Right ventricle myocardium inferior (tissue), 1 donor: ENCODE results near the gene MYBPH. TPM values are rescaled to one million over a fixed set of nuclear protein-coding genes. Genes with fewer than 3 reads are reported as not detected.
A peak's percentile ranks its signal among the peaks of the same experiment; 100 is the strongest.

Experiments
- ATAC-seq: fragments of 200-7000 bp; cut with Tn5 transposase; one replicate; pipeline ENCODE4 v1.9.1; 2020; ENCODE audit warnings: mild to moderate bottlenecking, moderate library complexity
- DNase-seq: peaks from one replicate; pipeline ENCODE4 v3.0.0; 2021; ENCODE audit errors: missing footprints
- intact Hi-C: fragments of 100-400 bp; cut with DNase I; formaldehyde crosslinking; loops from one replicate; pipeline ENCODE4 v1.11.0; 2022
- total RNA-seq: library from RNA; stranded (reverse); fragmentation: NEBNext Ultra II Directional; extraction: Animal tissue kit (Norgen Biotek cat#: 25700); gene quantifications from one replicate; pipeline ENCODE4 v1.2.1, GENCODE V29; 2021
- donor health status: DM: no; HTN: yes; CAD: no; lungs with severe emphysema.

MYBPH gene
- total RNA-seq, 1 donor from 2014 or later = not detected

DNA sequence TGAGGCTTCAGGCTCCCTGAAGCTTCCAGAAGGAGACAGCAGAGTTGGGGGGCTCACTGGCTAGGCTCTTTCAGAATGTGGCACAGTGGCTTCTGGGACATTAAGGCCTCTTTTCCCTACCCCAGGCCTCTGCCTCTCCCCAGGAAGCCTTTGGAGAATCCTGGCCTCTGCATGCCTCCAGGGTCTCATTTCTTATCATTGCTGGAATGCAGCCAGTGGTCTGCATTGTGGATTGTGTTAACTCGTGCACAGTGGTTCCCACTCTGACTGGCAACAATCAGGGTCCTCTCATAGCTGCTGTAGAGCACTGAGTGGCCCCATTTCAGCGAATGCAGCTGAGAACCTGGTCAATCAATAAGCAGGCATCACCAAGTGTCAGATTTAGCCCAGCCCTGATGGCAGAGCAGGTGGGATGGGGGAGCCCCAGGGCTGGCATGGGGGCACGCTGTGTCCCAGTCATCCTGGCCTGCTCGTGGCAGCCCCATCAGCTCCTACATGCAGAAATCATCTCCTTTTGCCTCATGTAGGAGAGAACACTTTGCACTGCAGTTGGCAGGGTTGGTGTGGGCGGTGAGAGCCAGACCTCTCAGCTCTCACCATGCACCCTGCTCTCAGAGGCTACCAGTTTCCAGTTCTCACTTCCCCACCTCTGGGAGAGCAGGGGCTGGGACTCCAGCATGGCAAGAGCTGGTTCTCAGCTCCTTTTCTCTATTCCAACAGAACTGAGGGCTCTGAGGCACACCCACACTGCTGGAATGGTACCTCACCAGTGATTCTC, 34.7 kb downstream of the MYBPH start:
- no peak for ATAC-seq
- intact Hi-C loops = no loop called here
- no peak for DNase-seq

DNA sequence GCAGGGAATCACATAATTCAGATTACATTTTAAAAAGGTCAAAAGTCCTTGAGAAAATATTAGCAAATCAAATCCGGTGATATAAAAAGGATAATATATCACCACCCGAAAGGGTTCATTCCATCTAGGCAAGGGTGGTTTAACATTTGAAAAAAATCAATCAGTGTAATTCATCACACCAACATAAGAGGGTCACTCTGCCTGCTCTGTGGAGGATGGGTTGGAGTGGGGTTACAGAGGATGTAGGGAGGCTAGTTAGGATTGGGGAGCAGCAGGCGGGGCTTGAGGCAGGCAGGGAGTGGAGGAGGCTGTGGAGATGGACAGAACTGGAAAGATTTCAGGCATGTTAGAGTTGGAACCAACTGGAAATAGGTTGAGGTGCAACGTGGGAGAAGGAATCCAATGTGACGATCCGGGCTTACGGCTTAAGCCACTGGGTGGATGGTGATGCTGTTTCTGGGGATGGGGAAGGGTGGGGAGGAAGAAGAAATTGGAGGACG, 35.6 kb downstream of the MYBPH start:
- intact Hi-C loops = no loop called here
- DNase-seq (no peak), ATAC-seq (no peak)

DNA sequence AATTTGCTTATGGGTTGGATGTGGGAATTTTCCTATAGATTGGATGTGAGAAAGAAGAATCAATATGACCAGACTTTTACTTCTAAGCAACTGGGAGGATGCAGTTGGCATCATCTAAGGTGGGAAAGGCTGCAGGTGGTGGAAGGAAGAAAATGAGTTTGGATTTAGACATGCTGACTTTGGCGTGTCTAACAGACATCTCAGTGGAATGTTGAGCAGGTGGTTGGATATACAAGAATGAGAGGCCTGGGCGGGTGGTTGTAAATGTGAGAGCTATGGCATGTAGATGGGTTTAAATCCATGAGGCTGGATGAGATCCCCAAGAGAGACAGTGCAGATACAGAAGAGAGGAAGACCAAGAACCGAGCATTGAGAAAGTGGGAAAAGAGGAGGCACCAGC, 37.6 kb downstream of the MYBPH start:
- DNase-seq (no peak), ATAC-seq (no peak)
- intact Hi-C loops = no loop called here

DNA sequence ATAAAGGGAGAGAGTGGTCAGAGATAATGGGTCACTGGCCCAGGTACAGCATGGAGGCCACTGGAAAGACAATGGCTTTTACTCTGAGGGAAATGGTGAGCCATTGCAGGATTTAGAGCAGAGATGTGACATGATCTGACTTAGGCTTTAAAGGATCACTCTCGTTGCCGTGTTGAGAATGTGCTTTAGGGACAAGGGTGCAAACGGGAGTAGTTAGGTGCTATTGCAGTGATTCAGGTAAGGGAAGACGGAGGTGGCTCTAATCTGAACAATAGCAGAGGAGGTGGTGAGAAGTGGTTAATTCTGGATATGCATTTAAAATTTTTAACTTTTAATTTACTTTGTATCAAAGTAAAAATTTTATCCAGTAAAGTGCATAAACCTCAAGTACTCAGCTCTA, 38.3 kb downstream of the MYBPH start:
- intact Hi-C loops = no loop called here
- no peak for DNase-seq
- ATAC-seq = no peak

DNA sequence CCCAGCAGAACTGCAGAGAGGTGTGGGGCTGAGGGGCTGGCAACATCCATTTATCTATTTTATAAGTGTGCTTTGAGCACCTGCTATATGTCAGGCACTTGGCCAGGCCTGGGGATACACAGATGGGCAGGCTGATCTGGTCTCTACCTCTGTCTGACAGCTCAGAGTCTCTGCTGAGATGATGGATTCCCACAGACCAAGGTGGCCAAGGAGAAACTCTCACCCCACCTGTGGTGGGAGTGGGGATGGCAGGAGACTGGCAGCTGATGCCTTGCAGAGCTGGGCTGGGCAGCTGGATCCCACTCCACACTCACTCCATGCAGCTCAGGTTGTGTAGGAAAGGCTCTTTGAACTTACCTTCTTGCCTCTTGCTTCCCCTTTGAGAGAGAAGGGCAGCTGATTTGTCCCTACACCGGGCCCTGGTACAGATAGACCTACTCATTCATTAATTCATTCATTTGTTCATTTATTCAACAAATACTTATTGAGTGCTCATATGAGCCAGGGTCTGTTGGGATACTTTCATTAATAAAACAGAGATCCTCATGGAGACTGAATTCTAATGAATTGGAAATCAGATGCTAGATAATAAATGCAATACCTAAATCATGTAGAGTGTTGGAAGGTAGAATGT, 39.1 kb downstream of the MYBPH start:
- intact Hi-C loops = no loop called here
- DNase-seq (no peak), ATAC-seq (no peak)

DNA sequence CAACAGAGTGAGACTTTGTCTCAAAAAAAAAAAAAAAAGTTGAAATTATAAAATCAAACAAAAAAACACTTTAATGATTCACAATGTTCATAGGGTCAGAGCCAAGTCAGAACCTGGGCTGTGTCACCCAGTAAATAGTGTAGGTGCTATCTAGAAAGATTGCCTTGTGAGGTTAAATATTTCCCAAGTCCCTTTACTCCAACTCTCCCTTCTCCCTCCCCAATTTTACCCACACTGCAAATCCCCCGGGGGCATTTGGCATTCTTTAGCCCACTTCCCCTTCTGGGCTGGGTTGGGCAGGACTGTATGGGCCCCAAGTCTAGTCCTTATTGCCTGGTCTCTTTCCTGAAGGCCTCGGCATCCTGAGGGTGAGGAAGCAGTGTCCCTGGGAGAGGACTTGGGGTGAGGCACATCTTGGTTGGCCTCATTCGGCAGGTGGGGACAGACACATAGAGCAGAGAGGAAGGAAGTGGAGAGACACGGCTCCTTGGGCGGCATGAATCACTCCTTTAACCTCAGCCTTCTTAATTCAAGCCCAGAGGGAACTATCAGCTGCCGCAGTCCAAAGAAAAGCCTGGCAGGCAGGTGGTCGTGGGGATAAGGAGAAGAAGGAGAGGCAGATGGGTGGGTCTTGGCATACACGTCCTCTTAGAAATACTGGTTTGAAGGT, 39.9 kb downstream of the MYBPH start:
- ATAC-seq (no peak), DNase-seq (no peak)
- intact Hi-C loops = no loop called here

DNA sequence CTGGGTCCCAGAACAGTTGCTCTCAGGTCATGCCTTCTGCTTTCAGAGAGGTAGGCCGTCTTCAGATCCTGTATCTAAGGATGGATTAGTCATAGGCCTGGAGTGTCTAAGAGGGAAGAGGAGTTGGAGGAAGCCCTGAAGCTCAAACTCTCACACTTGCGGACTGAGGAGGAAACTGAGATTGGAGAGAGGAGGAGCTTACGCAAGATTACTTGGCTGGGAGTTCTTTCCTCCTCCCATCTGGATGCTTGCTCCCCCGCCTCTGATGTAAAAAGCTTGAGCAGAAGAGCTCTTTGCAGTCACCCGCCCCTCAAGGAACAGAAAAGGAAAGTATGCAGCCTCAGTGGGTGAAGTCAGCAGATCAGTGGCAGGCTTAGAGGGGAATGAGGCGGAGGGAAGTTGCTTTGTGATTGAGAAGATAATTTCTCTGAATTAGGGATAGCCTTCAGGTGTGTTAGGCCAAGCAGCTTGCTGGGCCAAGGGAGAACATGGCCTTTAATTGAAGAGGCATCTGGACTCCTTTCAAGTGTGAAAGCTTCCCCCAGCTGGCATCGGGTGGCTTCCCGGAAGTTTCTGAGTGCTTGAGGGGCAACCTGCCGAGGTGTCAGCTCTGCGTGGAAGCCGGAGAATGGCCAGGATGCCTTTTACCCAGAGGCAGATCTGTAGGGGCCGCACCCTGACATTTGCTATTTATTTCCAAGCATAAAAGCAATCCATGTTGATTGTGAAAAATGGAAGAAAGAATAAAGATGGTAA, 41.5 kb downstream of the MYBPH start:
- ATAC-seq = no peak
- intact Hi-C loops = no loop called here
- no peak for DNase-seq

DNA sequence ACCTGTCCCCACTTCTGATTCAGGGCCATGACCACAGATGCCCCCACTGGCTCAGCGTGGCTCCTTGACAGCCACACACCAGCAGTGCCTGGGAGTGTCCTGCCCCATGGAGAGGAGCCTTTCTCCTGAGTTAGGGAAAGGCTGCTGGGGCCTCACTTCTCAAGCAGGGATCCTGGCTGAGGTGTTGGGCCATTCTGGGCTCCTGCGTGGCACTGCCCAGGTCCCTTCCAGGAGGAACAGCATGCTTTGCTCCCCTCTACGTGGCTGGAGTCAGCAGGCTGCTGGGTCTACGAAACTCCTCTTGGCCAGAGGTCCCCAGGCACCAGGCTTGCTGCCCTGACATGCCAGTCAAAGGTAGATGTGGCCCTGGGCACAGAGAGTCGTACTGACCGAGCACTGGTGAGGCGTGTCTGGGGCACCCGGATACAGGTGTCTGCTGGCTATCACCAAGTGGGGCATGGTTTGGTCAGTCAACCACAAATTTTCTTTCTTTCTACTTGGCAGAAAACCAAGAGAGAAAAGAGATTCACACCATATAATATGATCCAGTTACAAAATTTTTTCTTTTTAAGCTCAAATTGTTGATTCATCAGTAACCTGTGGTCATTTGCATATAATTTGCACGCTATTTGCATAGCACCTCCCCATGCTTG, 44.0 kb downstream of the MYBPH start:
- DNase-seq (no peak), ATAC-seq (no peak)
- intact Hi-C loops = no loop called here

DNA sequence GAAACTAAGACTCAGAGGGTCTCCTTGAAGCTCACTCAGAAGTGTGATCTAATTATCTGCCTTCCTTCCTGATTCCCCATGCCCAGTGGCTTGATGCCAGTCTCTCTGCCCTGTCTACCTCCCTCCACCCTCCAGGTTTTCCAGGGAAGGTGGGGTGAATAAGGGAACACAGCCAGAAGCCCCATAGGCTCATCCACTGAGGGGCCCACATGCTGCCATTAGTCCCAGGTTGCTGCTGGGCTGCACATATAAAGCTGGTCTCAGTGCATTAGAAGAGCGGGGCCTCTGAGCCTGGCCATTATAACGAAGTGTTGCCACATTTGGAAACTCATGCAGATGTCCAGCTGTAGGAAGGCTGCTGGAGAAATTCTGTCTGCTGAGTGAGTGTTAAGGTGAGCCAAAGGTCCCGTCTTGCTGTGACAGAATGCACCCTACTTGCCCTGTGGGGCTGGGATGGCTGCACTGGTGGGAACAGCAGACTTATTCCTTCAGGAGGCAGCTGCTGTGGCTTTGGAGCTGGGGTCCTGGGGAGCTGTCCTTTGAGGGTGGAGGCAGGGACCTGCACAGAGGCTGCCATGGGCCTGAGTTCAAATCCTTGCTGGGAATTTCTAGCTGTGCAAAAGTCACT, 45.2 kb downstream of the MYBPH start:
- ATAC-seq (peak; percentile 24), DNase-seq (no peak)
- intact Hi-C loops = no loop called here

DNA sequence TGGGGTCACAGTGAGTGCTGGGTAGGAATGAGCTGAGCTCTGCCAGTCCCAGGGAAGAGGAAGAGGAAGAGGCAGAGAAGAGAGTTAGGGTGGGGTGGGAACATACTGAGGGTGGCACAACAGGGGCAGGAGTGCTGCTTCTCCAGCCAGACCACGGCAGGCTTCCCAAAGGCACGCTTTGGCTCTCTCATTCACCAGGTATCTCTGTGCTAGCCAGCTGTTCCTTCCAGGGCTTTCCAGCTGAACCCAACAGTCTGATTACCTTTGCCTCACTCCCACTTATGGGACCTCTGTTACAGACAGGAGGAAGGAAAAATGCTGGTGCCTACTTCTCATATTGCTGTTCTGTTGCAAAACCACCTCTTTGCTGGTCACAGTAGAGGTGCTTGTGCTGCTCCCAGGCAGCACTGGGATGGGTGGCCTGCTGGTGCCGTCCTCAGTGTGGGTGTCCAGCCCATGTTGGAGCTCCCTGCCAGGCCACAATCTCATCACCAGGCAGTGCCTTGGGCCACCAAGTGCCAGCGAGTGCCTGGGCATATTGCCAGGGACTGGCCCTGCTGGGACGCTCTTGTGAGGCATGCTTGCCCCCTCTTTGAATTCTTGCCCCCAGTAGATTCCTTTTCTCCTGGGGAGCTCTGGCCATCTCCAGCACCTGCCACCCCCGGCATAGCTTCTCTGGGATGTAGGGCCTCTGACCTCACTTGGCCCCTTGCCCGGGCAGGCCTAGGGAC, 46.0 kb downstream of the MYBPH start:
- ATAC-seq (peak; percentile 52), DNase-seq (peak; percentile 84)
- intact Hi-C loops = loop anchor here (5.0 kb wide), 1 partner anchor 92 kb away; no protein-coding TSS in a partner anchor

DNA sequence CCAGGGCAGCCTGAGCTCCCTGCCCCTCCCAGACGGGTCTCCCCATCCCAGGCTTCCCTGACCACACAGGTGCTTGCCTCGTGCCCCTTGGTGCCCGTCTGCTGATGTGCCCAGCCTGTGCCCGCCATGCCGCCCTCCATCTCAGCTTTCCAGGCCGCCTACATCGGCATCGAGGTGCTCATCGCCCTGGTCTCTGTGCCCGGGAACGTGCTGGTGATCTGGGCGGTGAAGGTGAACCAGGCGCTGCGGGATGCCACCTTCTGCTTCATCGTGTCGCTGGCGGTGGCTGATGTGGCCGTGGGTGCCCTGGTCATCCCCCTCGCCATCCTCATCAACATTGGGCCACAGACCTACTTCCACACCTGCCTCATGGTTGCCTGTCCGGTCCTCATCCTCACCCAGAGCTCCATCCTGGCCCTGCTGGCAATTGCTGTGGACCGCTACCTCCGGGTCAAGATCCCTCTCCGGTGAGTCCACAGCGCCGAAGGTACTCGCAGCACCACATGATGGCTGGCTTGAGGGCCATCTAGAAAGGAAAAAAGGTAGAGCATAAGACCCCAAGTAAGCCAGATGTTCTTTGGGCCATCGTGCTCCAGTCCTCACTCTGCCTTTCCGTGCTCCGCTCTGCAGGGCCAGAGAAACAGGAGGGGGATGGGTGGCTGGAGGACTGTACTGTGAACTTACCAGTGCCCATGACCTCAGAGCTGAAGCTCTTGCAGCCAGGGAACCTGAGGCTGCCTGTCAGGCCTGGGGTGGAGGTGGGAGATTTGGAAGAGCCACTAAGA, 46.7 kb downstream of the MYBPH start:
- no peak for ATAC-seq
- no peak for DNase-seq
- intact Hi-C loops = loop anchor here (5.0 kb wide), 1 partner anchor 92 kb away; no protein-coding TSS in a partner anchor

DNA sequence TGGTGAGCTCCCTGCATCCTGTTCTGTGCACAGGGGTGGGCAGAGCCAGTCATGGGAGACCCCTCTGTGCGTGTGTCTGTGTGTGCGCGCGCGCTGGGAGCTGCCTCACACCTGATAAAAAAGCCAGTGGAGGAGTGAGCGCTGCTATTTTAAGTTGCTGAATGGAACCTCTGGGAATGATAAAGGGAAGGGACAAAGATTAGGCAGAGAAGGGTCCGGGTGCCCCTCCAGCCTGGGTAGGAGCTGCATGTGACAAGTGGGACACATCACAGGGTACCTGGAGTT, 47.3 kb downstream of the MYBPH start:
- intact Hi-C loops = loop anchor here (5.0 kb wide), 1 partner anchor 91 kb away; no protein-coding TSS in a partner anchor
- DNase-seq (no peak), ATAC-seq (no peak)

DNA sequence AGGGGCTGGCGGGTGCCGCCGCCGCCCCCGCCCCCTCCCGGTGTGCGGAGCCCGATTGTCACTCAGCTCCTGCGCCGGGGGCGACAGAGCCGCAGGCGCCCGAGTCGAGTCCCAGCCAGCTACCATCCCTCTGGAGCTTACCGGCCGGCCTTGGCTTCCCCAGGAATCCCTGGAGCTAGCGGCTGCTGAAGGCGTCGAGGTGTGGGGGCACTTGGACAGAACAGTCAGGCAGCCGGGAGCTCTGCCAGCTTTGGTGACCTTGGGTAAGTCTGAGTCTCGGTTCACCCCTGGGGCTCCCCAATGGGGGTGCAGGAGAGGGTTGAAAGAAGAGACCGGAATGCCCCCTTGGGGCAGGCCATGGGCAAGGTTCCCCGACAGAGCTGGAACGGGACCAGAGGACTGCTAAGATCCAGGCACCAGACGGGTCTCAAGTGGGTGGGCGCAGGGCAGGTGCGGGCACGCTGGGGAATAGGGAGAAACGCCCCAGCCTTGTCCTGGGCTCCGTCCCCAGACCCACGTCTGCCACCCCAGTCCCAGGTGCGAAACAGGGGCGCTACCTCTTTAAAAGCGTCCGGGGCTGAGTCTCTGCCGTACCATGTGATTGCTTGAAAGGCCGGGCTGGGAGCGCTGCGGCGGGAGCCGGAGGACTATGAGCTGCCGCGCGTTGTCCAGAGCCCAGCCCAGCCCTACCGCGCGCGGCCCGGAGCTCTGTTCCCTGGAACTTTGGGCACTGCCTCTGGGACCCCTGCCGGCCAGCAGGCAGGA, 47.8 kb downstream of the MYBPH start, which contains the start of gene ADORA1:
Gene ADORA1 (plus strand): TSS at position 61 of the 765 bp plus-strand sequence. CDS start 1,116 bp downstream, outside the sequence.
- intact Hi-C loops = loop anchor here (5.0 kb wide), 1 partner anchor 91 kb away; no protein-coding TSS in a partner anchor
- no peak for DNase-seq
- peak; percentile 88 for ATAC-seq

DNA sequence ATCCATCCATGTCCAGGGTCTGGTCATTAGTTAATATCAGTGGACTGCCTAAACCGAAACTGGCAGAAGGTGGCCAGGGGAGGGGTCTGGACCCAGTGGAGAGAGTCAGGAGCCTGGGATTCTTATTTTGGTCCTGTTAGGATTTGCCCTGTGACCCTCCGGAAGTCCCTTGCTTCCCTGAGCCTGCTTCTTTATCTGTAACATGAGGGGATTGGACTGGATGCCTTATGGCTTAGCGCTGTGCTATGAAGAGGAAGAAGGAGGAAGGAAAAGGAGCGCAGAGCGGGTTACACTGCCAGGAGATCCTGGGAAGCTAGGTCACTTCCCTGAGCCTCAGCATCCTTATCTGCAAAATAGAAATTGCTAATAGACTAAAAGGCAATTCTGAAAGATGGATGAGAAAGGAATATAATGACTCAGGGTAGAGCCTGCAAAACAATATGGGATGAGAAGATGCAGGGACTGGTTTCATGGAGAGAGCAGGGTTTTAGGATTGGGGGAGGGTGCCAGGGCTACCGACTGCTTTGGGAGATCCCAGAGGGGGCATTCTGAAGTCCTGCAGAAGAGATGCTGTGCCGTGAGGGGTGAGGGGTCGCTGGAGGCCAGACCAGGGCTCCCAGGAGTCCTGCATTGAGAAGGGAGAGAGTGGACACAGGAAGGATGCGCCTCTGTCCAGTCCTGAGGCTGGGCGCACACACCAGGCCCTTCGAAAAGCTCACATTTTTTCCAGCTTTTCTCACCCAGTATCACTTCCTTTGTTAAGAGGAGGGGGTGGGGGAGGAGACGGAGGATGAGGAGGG, 48.6 kb downstream of the MYBPH start:
- no peak for ATAC-seq
- intact Hi-C loops = loop anchor here (5.0 kb wide), 1 partner anchor 90 kb away; no protein-coding TSS in a partner anchor
- DNase-seq = no peak
